Psoas muscle (tissue), 8 donors: ENCODE results near the gene RANBP10. TPM values are rescaled to one million over a fixed set of nuclear protein-coding genes. Genes with fewer than 3 reads are reported as not detected.

Source experiments
- ATAC-seq, 4 donors: fragments of 200-7000 bp; cut with Tn5 transposase; one replicate each; pipeline ENCODE4 v1.9.1; 2020; ENCODE audit warnings: moderate library complexity in 3 of 4, mild to moderate bottlenecking in 2 of 4
- DNase-seq, 2 donors: peaks; one replicate each; pipeline ENCODE4 v3.0.0-alpha.2; 2020
- H3K27ac ChIP-seq: fragments of 200-600 bp; one replicate; pipeline ENCODE4 v1.8.0; 2022
- H3K27me3 ChIP-seq, 3 donors: fragments of 200-600 bp in 1 of 3; one replicate each; pipeline versions ENCODE4 v1.6.1 to v1.8.0; 2013 to 2022; ENCODE audit warnings: low read length in 2 of 3, mild to moderate bottlenecking in 2 of 3, moderate library complexity in 1 of 3; ENCODE audit not compliant: insufficient read depth in 3 of 3
- H3K36me3 ChIP-seq, 2 donors: fragments of 200-600 bp in 1 of 2; one replicate each; pipeline versions ENCODE4 v1.6.1 to v1.8.0; 2013 to 2022; ENCODE audit warnings: low read depth in 1 of 2, mild to moderate bottlenecking in 1 of 2, moderate library complexity in 1 of 2; ENCODE audit not compliant: insufficient read depth in 1 of 2
- H3K4me1 ChIP-seq: fragments of 200-600 bp; one replicate; pipeline ENCODE4 v1.8.0; 2022
- H3K4me3 ChIP-seq: fragments of 200-600 bp; one replicate; pipeline ENCODE4 v1.8.0; 2022; ENCODE audit warnings: mild to moderate bottlenecking
- H3K9me3 ChIP-seq: fragments of 200-600 bp; one replicate; pipeline ENCODE4 v1.8.0; 2022
- CTCF ChIP-seq: fragments of 200-600 bp; IDR thresholded peaks from one replicate; pipeline ENCODE4 v1.8.0; 2022; ENCODE audit warnings: antibody characterized with exemption
- WGBS, 3 donors: extraction: QIAGEN DNeasy Blood & Tissue Kit; methylation state at CpG; one replicate each; pipeline versions ENCODE4 v1.1.6 to v1.1.7; 2013; 5-methylcytosine and 5-hydroxymethylcytosine counted together
- intact Hi-C, 2 donors: fragments of 100-400 bp; cut with DNase I; formaldehyde crosslinking; loops; one replicate each; pipeline versions ENCODE4 v1.11.0 to v1.14.2; 2022
- polyA plus RNA-seq, 3 donors: library from polyadenylated mRNA; stranded (reverse); fragments of 200-250 nt; gene quantifications; one replicate each; pipeline ENCODE4 v1.2.3, GENCODE V29; 2013
- total RNA-seq, 4 donors: library from RNA; stranded (reverse); fragmentation: NEBNext Ultra II Directional in 2 of 4; extraction: Animal tissue kit (Norgen Biotek cat#: 25700) in 2 of 4; gene quantifications; one replicate each; pipeline versions ENCODE4 v1.2.1 to v1.2.4, GENCODE V29; 2021 to 2023
- donor health status: healthy with polysubstance abuse.
- donor health status: DM: no; HTN: no; CAD: no; lungs with moderate emphysema.
- donor health status: Bipolar disorder and iron deficiency.
- donor health status: healthy.
- donor health status: DM: yes; HTN: yes; CAD: no.
- donor health status: DM: no; HTN: no; CAD: no.
- donor health status: DM: no; HTN: no; CAD: no.
- donor health status: DM: yes; HTN: yes; CAD: no.

The RANBP10 gene
- total and polyA plus RNA-seq, 7 donors = 9.1 to 27.9 (median 17.6) TPM

- Histone ChIP-seq H3K36me3 (no peaks in the 10 kb centered on the region), H3K4me3 (no peak overlapping the region), H3K4me1 (peaks cover 24% of the 10 kb centered on the region), H3K27me3 (no peaks in the 10 kb centered on the region), H3K9me3 (no peaks in the 10 kb centered on the region), H3K27ac (peak overlapping the region; percentile 39)
- TF ChIP-seq CTCF = no peak
- peak in 2 of 4 donors; percentile 19 to 31 for ATAC-seq
- 90 to 95% (median 92%) methylated on average over 7 of the region's 7 CpGs for WGBS, 3 donors
- intact Hi-C loops = loop anchor here in 1 of 2 donors (5.0 kb wide), 1 partner anchor 34 kb away; no protein-coding TSS in a partner anchor
- DNase-seq = no peak
Observed at GRCh38 chr16:67780847-67781564, 25.4 kb downstream of the RANBP10 start.

- H3K4me3 ChIP-seq = no peak overlapping the region
- H3K27ac ChIP-seq = peak overlapping the region; percentile 39
- WGBS, 3 donors = 27 to 58% (median 36%) methylated on average over 5 of the region's 5 CpGs
- no peaks in the 10 kb centered on the region for H3K36me3 ChIP-seq
- DNase-seq = no peak
- no peaks in the 10 kb centered on the region for H3K27me3 ChIP-seq
- ATAC-seq = peak in 3 of 4 donors; percentile 21 to 37 (median 21)
- intact Hi-C loops = loop anchor here (5.0 kb wide), 2 partner anchors 32 to 47 kb away; no protein-coding TSS in a partner anchor
- no peaks in the 10 kb centered on the region for H3K9me3 ChIP-seq
- TF ChIP-seq CTCF = no peak
- H3K4me1 ChIP-seq = peaks cover 26% of the 10 kb centered on the region
Observed at GRCh38 chr16:67779256-67780014, 26.9 kb downstream of the RANBP10 start.

- no peak overlapping the region for H3K4me3 ChIP-seq
- no peak for TF ChIP-seq CTCF
- 90 to 97% (median 90%) methylated on average over 6 of the region's 6 CpGs for WGBS, 3 donors
- H3K27ac ChIP-seq = no peak overlapping the region
- peaks cover 22% of the 10 kb centered on the region for H3K4me1 ChIP-seq
- intact Hi-C loops = loop anchor here in 1 of 2 donors (5.0 kb wide), 1 partner anchor 43 kb away; no protein-coding TSS in a partner anchor
- peaks cover 0 to 14% of the 10 kb centered on the region in 2 donors for H3K36me3 ChIP-seq
- ATAC-seq (no peak), DNase-seq (no peak)
- no peaks in the 10 kb centered on the region for H3K27me3 ChIP-seq
- no peaks in the 10 kb centered on the region for H3K9me3 ChIP-seq
Observed at GRCh38 chr16:67775273-67775672, 31.1 kb downstream of the RANBP10 start.

- no peak for DNase-seq
- ATAC-seq = peak in 3 of 4 donors; percentile 52 to 69 (median 56)
- no peak for TF ChIP-seq CTCF
- Histone ChIP-seq H3K4me1 (peaks cover 22% of the 10 kb centered on the region), H3K27ac (peak overlapping the region; percentile 73), H3K27me3 (no peaks in the 10 kb centered on the region), H3K36me3 (peaks cover 0 to 18% of the 10 kb centered on the region in 2 donors), H3K4me3 (no peak overlapping the region), H3K9me3 (no peaks in the 10 kb centered on the region)
- intact Hi-C loops = no loop called here
- 38 to 68% (median 39%) methylated on average over 3 of the region's 3 CpGs for whole genome bisulfite sequencing, 3 donors
Observed at GRCh38 chr16:67774457-67774853, 31.9 kb downstream of the RANBP10 start.
